Measurements from ENCODE around the gene TEAD1. TPM values are rescaled to one million over a fixed set of nuclear protein-coding genes. Genes with fewer than 3 reads are reported as not detected.

Gene TEAD1
- total and polyA plus RNA-seq, 2 experiments from 2014 or later: 45.9 to 105 TPM

- Histone ChIP-seq H3K4me1 (ENCODE audit: low read depth) (peaks cover 51% of the 10 kb centered on the region), H3K9me3 (ENCODE audit: low read depth) (no peaks in the 10 kb centered on the region), H3K27me3 (no peaks in the 10 kb centered on the region), H3K27ac (peak overlapping the region; percentile 52), H3K36me3 (no peaks in the 10 kb centered on the region), H3K4me3 (no peak overlapping the region)
- peak; percentile 50 to 62 for DNase-seq (ENCODE audit: low read depth in 1 of 2, low spot score in 1 of 2)
- no peak for TF ChIP-seq CTCF (IDR thresholded peaks at IDR 0.05; ENCODE audit: low read depth, low read length)
Measured at GRCh38 chr11:12706545-12707499, 32.6 kb downstream of the TEAD1 start.

- H3K4me1 ChIP-seq (ENCODE audit: low read depth): peaks cover 50% of the 10 kb centered on the region
- H3K27ac ChIP-seq: peak overlapping the region; percentile 52
- no peak for TF ChIP-seq CTCF (IDR thresholded peaks at IDR 0.05; ENCODE audit: low read depth, low read length)
- no peak overlapping the region for H3K4me3 ChIP-seq
- no peak for DNase-seq (ENCODE audit: low read depth in 1 of 2, low spot score in 1 of 2)
- H3K27me3 ChIP-seq: no peaks in the 10 kb centered on the region
- H3K36me3 ChIP-seq: no peaks in the 10 kb centered on the region
- no peaks in the 10 kb centered on the region for H3K9me3 ChIP-seq (ENCODE audit: low read depth)
Measured at GRCh38 chr11:12707500-12707880, 33.3 kb downstream of the TEAD1 start.

GRCh38 chr11:12711496-12711895 lies 37.3 kb downstream of the TEAD1 start:
- no peak overlapping the region for H3K27ac ChIP-seq
- H3K4me1 ChIP-seq (ENCODE audit: low read depth): peaks cover 22% of the 10 kb centered on the region
- DNase-seq (ENCODE audit: low read depth in 1 of 2, low spot score in 1 of 2): no peak
- TF ChIP-seq CTCF (IDR thresholded peaks at IDR 0.05; ENCODE audit: low read depth, low read length): no peak
- no peaks in the 10 kb centered on the region for H3K36me3 ChIP-seq
- no peaks in the 10 kb centered on the region for H3K9me3 ChIP-seq (ENCODE audit: low read depth)
- no peak overlapping the region for H3K4me3 ChIP-seq
- no peaks in the 10 kb centered on the region for H3K27me3 ChIP-seq

- Histone ChIP-seq H3K36me3 (no peaks in the 10 kb centered on the region), H3K4me1 (ENCODE audit: low read depth) (peaks cover 15% of the 10 kb centered on the region), H3K27ac (no peak overlapping the region), H3K27me3 (no peaks in the 10 kb centered on the region), H3K9me3 (ENCODE audit: low read depth) (no peaks in the 10 kb centered on the region), H3K4me3 (no peak overlapping the region)
- DNase-seq (ENCODE audit: low read depth in 1 of 2, low spot score in 1 of 2): no peak
- TF ChIP-seq CTCF (IDR thresholded peaks at IDR 0.05; ENCODE audit: low read depth, low read length): no peak
Measured at GRCh38 chr11:12712132-12712531, 37.9 kb downstream of the TEAD1 start.

GRCh38 chr11:12715131-12715530 lies 40.9 kb downstream of the TEAD1 start:
- no peaks in the 10 kb centered on the region for H3K27me3 ChIP-seq
- H3K4me3 ChIP-seq: no peak overlapping the region
- H3K9me3 ChIP-seq (ENCODE audit: low read depth): no peaks in the 10 kb centered on the region
- no peak for TF ChIP-seq CTCF (IDR thresholded peaks at IDR 0.05; ENCODE audit: low read depth, low read length)
- H3K36me3 ChIP-seq: no peaks in the 10 kb centered on the region
- H3K4me1 ChIP-seq (ENCODE audit: low read depth): peaks cover 14% of the 10 kb centered on the region
- H3K27ac ChIP-seq: no peak overlapping the region
- DNase-seq (ENCODE audit: low read depth in 1 of 2, low spot score in 1 of 2): no peak

Data from cardiac muscle cell (in vitro differentiated cells and primary cell).